Upper lobe of right lung (tissue), 1 donor: ENCODE data around the gene C18orf32. TPM values are rescaled to one million over a fixed set of nuclear protein-coding genes. Genes with fewer than 3 reads are reported as not detected.

Source experiments
- ATAC-seq: fragments of 200-7000 bp; cut with Tn5 transposase; one replicate; pipeline ENCODE4 v1.9.1; 2020; ENCODE audit warnings: mild to moderate bottlenecking, moderate library complexity
- DNase-seq: peaks from one replicate; pipeline ENCODE4 v3.0.0-alpha.2; 2020
- H3K27ac ChIP-seq: fragments of 200-600 bp; one replicate; pipeline ENCODE4 v1.8.0; 2022
- H3K27me3 ChIP-seq: fragments of 200-600 bp; one replicate; pipeline ENCODE4 v1.8.0; 2022; ENCODE audit warnings: mild to moderate bottlenecking
- H3K36me3 ChIP-seq: fragments of 200-600 bp; one replicate; pipeline ENCODE4 v1.8.0; 2022
- H3K4me1 ChIP-seq: fragments of 200-600 bp; one replicate; pipeline ENCODE4 v1.8.0; 2022
- H3K4me3 ChIP-seq: fragments of 200-600 bp; one replicate; pipeline ENCODE4 v1.8.0; 2022; ENCODE audit warnings: mild to moderate bottlenecking
- H3K9me3 ChIP-seq: fragments of 200-600 bp; one replicate; pipeline ENCODE4 v1.8.0; 2022
- intact Hi-C: fragments of 100-400 bp; cut with DNase I; formaldehyde crosslinking; loops from one replicate; pipeline ENCODE4 v1.11.0; 2022
- total RNA-seq: library from RNA; stranded (reverse); fragmentation: NEBNext Ultra II Directional; extraction: Animal tissue kit (Norgen Biotek cat#: 25700); gene quantifications from one replicate; pipeline ENCODE4 v1.2.1, GENCODE V29; 2021
- TF ChIP-seq, protein P1 (sequence below): fragments of 200-600 bp; IDR thresholded peaks from one replicate; pipeline ENCODE4 v1.8.0; 2022; ENCODE audit warnings: antibody characterized with exemption
- donor health status: DM: no; HTN: yes; CAD: no; lungs with severe emphysema.

The C18orf32 gene
- total RNA-seq, 1 donor from 2014 or later, result 53.2 TPM

DNA sequence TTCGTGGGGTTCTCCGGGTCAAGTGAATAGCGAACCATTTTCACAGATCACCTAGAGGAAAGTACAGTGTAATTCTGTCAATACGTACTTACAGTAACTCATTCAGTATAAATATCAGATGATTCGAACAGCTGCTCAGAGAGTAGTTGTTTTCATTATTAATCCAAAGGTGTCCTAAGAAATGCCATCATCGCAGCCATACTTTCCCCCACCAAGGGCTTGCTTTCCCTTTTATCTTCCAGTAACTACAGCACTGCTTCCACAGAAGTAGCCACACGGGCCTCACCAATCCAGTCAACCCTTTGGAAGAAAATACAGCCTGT lies 4.5 kb upstream of the C18orf32 start:
- H3K27ac ChIP-seq, result peak overlapping the region; percentile 94
- intact Hi-C loops, result no loop called here
- ATAC-seq, result no peak
- H3K9me3 ChIP-seq, result no peaks in the 10 kb centered on the region
- peaks cover 39% of the 10 kb centered on the region for H3K36me3 ChIP-seq
- no peaks in the 10 kb centered on the region for H3K27me3 ChIP-seq
- peak overlapping the region; percentile 88 for H3K4me3 ChIP-seq
- DNase-seq, result no peak
- TF ChIP-seq, protein P1, sequence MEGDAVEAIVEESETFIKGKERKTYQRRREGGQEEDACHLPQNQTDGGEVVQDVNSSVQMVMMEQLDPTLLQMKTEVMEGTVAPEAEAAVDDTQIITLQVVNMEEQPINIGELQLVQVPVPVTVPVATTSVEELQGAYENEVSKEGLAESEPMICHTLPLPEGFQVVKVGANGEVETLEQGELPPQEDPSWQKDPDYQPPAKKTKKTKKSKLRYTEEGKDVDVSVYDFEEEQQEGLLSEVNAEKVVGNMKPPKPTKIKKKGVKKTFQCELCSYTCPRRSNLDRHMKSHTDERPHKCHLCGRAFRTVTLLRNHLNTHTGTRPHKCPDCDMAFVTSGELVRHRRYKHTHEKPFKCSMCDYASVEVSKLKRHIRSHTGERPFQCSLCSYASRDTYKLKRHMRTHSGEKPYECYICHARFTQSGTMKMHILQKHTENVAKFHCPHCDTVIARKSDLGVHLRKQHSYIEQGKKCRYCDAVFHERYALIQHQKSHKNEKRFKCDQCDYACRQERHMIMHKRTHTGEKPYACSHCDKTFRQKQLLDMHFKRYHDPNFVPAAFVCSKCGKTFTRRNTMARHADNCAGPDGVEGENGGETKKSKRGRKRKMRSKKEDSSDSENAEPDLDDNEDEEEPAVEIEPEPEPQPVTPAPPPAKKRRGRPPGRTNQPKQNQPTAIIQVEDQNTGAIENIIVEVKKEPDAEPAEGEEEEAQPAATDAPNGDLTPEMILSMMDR, result no peak
- peaks cover 24% of the 10 kb centered on the region for H3K4me1 ChIP-seq

DNA sequence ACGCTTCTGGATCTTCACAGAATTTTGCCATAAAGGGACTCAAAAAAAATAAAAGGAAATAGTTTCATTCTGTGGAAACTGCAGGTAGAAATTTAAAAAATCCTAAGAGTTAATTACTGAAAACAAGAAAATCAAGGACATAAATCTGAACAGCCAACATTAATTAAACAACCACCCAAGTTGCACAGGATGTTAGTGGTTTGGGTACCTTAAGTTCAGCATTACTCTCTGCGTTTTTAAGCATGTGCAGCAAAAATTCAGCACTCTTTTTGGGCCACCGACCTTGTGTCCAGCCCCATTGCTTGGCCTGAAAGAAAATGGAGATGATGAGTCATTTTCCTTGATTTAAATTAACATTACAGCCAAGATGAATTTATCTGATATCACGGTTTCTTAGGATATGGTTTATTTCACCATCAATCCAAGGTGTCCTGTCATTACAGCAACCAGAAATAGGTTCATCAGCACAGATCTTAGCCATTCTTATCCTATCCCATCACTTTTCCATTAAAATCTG lies 3.3 kb upstream of the C18orf32 start:
- H3K4me3 ChIP-seq, result peak overlapping the region; percentile 88
- H3K4me1 ChIP-seq, result peaks cover 32% of the 10 kb centered on the region
- H3K9me3 ChIP-seq, result no peaks in the 10 kb centered on the region
- peaks cover 39% of the 10 kb centered on the region for H3K36me3 ChIP-seq
- intact Hi-C loops, result no loop called here
- ATAC-seq (no peak), DNase-seq (no peak)
- H3K27ac ChIP-seq, result no peak overlapping the region
- no peaks in the 10 kb centered on the region for H3K27me3 ChIP-seq
- TF ChIP-seq, protein P1, result no peak

GRCh38 chr18:49487711-49488310 lies 777 bp upstream of the C18orf32 start:
- H3K27ac ChIP-seq, result peak overlapping the region; percentile 99
- H3K27me3 ChIP-seq, result no peaks in the 10 kb centered on the region
- no peak for ATAC-seq
- intact Hi-C loops, result no loop called here
- H3K9me3 ChIP-seq, result no peaks in the 10 kb centered on the region
- DNase-seq, result no peak
- peaks cover 47% of the 10 kb centered on the region for H3K36me3 ChIP-seq
- TF ChIP-seq, protein P1, result no peak
- H3K4me1 ChIP-seq, result peaks cover 42% of the 10 kb centered on the region
- H3K4me3 ChIP-seq, result peak overlapping the region; percentile 85

DNA sequence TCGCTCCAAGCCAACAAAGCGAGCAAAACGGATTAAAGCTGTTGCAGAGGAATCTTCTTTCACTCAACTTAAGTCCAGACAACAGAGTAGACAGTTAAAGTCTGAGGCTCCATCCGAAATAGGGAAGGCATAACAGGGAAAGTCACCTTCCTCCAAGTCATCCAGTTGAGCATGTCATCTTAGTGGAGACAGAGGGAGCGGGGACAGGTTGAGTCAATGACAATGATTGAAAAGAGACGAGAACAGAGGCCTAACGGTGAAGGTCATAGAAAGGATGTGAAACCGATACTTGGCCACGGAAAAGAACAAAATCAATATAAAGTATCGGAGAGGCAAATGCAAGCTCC lies 455 bp downstream of the C18orf32 start:
- DNase-seq (no peak), ATAC-seq (peak; percentile 19)
- Histone ChIP-seq H3K4me1 (peaks cover 39% of the 10 kb centered on the region), H3K27me3 (no peaks in the 10 kb centered on the region), H3K9me3 (no peaks in the 10 kb centered on the region), H3K36me3 (peaks cover 59% of the 10 kb centered on the region), H3K4me3 (peak overlapping the region; percentile 85), H3K27ac (peak overlapping the region; percentile 99)
- TF ChIP-seq, protein P1, result no peak
- intact Hi-C loops, result no loop called here

- ATAC-seq (no peak), DNase-seq (no peak)
- TF ChIP-seq, protein P1, result no peak
- H3K27me3 ChIP-seq, result no peaks in the 10 kb centered on the region
- H3K9me3 ChIP-seq, result no peaks in the 10 kb centered on the region
- intact Hi-C loops, result no loop called here
- peaks cover 35% of the 10 kb centered on the region for H3K4me1 ChIP-seq
- H3K36me3 ChIP-seq, result peaks cover 61% of the 10 kb centered on the region
- H3K27ac ChIP-seq, result peak overlapping the region; percentile 99
- peak overlapping the region; percentile 85 for H3K4me3 ChIP-seq
Observed at GRCh38 chr18:49486134-49486533, 900 bp downstream of the C18orf32 start.

DNA sequence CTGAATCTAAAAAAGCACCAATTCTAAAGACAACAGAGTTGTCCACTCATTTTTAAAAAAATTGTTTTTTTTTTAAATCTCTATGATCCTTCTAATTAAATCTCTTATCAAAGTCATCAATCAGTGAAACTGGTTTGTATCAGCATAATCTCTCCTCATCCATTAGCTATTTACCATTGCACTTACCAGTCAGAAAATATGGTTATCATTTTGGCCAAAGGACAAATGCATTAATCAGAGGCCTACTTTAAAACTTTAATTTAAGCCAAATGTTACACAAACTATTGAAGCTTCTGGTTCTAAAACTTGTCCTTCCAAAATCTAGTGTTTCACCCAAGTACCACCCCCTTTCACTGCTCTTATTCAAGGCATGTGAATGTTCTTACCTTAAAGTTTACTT lies 3.8 kb downstream of the C18orf32 start:
- no peak for ATAC-seq
- H3K36me3 ChIP-seq, result peaks cover 57% of the 10 kb centered on the region
- TF ChIP-seq, protein P1, result no peak
- H3K27me3 ChIP-seq, result no peaks in the 10 kb centered on the region
- no peak for DNase-seq
- no peak overlapping the region for H3K4me3 ChIP-seq
- H3K9me3 ChIP-seq, result no peaks in the 10 kb centered on the region
- H3K27ac ChIP-seq, result no peak overlapping the region
- intact Hi-C loops, result no loop called here
- peaks cover 28% of the 10 kb centered on the region for H3K4me1 ChIP-seq
